Fibroblast of skin of left quadriceps (primary cell): ENCODE measurements around the gene RETREG2.
A peak's percentile ranks its signal among the peaks of the same experiment; 100 is the strongest.

Experiments
- DNase-seq, 2 experiments: peaks; one replicate each; pipeline ENCODE4 v3.0.0-alpha.2; 2013; ENCODE audit warnings: low read depth in 2 of 2

Gene RETREG2

DNA sequence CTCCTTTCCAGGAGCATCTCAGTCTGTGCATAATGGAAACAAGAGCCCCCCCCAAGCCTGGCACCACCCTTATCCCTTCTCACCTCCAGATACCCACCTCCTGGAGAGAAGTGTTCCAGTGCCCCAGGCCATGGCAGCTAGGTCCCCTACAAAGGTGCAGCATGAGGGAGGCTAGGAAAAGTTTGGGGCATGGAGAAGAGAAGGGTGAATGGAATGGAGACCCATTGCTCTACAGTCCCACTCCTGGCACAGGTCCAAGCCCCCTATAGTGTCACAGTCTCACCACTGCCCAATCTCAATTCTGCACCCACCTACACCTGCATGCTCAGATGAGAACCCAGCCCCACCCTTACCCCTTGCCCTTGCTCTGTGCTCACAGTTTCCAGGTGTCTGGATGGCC lies 9.1 kb upstream of the RETREG2 start:
- DNase-seq, result no peak

DNA sequence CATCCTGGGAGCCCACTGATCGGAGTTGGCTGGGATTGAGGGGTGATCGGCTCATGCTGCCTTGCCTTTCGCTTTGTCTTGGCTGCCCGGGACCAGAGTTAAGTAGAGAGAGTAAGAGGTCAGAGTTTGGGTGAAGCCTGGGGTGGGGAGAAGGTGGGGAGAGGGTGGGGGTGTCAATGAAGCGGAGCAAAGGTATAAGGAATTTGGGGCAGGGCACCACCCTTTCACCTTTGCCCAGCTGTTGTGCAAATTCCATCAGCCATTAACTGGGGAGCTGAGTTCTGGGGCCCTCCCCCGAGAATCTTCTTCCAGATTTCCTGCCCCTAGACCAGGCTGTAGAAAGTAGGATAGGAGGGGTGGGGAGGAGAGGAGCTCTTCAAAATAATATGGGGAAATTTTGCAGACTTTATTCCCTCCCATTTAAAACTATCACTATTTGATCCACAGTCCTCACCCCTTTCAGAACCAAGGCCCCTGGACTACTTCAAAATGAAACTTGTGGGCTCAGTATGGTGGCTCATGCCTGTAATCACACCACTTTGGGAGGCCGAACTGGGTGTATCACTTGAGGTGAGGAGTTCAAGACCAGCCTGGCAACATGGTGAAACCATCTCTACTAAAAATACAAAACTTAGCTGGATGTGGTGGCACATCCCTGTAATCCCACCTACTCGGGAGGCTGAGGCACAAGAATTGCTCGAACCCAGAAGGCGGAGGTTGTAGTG lies 8.0 kb upstream of the RETREG2 start, which contains the start of gene SLC23A3:
Gene SLC23A3 (minus strand): TSS at position 100 of the 725 bp plus-strand sequence. CDS start 45 bp downstream, at position 55.
- no peak for DNase-seq

DNA sequence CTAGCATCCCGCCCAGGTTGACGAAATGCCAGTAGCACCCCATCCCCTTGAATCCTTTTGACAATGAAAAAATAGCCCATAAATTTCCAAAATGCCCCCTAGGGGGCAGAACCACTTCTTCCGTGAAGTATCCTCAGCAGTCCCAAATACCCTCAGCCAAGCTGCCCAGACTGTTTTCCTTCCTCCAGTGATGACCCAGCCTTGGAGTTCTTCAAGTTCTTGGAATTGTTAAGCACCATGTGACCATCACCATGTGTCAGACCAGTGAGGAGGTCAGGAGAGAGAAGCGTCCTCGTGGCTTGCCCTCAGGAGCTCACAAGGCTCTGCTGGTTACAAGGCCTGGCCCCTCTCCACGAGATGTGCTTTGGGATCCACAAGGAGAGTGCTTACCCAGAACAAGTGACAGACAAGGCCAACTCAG lies 6.8 kb upstream of the RETREG2 start:
- DNase-seq, result peak; percentile 24 to 34

GRCh38 chr2:219172231-219173154 lies 5.6 kb upstream of the RETREG2 start:
- no peak for DNase-seq

GRCh38 chr2:219173176-219173575 lies 4.9 kb upstream of the RETREG2 start:
- DNase-seq, result no peak

- no peak for DNase-seq
Measured at GRCh38 chr2:219174146-219174545, 3.9 kb upstream of the RETREG2 start.

DNA sequence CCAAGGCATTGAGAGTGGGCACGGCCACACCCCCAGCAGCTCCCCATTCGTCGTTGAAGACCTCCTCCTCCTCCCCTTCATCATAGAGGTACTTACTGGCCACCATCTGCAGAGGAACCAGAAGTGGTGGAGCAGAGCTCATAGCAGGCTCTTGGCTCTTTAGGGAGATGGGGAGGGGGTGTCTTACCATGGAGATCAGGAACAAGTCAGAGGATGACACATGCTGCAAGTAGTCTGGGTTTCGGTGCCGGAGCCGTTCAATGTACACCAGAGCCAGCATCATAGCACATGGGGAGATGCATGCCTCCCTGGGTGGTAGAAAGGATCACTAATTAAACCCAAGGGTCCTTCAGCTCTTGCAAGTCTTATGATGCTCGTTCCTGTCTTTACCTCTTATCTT lies 3.3 kb upstream of the RETREG2 start:
- DNase-seq, result no peak

- no peak for DNase-seq
Measured at GRCh38 chr2:219175486-219175885, 2.6 kb upstream of the RETREG2 start.

GRCh38 chr2:219175928-219176817 lies 1.9 kb upstream of the RETREG2 start:
- DNase-seq, result no peak

GRCh38 chr2:219176818-219177551 lies 1.1 kb upstream of the RETREG2 start, which contains the start of gene CNPPD1:
Gene CNPPD1, minus strand, starts transcription at chr2:219176925. Its CDS starts 97 bp downstream, at chr2:219176828.
- DNase-seq, result peak; percentile 44 to 45

- DNase-seq, result no peak
Measured at GRCh38 chr2:219178377-219179175, 501 bp downstream of the RETREG2 start.

- DNase-seq, result no peak
Measured at GRCh38 chr2:219179601-219180465, 1.8 kb downstream of the RETREG2 start.

GRCh38 chr2:219180961-219181360 lies 2.9 kb downstream of the RETREG2 start:
- DNase-seq, result no peak

DNA sequence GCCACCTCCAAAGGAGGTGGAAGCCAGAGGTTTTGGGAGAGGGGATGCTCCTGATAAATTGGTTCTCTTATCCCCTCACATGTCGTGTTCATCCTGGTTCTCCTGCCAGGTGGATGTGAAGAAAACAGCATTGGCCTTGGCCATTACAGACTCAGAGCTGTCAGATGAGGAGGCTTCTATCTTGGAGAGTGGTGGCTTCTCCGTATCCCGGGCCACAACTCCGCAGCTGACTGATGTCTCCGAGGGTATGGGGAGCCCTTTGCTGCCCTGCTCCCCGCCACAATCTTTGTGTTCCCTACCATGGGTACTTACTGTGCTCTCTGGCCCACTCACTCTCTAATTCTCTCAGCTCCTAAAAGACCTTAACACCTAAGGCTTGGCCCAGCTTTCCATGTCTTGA lies 3.5 kb downstream of the RETREG2 start:
- no peak for DNase-seq

DNA sequence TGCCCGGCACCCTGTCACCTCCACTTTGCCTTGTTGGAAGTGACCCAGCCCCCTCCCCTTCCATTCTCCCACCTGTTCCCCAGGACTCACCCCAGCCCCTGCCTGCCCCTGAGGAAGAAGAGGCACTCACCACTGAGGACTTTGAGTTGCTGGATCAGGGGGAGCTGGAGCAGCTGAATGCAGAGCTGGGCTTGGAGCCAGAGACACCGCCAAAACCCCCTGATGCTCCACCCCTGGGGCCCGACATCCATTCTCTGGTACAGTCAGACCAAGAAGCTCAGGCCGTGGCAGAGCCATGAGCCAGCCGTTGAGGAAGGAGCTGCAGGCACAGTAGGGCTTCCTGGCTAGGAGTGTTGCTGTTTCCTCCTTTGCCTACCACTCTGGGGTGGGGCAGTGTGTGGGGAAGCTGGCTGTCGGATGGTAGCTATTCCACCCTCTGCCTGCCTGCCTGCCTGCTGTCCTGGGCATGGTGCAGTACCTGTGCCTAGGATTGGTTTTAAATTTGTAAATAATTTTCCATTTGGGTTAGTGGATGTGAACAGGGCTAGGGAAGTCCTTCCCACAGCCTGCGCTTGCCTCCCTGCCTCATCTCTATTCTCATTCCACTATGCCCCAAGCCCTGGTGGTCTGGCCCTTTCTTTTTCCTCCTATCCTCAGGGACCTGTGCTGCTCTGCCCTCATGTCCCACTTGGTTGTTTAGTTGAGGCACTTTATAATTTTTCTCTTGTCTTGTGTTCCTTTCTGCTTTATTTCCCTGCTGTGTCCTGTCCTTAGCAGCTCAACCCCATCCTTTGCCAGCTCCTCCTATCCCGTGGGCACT lies 4.5 kb downstream of the RETREG2 start:
- DNase-seq, result no peak

DNA sequence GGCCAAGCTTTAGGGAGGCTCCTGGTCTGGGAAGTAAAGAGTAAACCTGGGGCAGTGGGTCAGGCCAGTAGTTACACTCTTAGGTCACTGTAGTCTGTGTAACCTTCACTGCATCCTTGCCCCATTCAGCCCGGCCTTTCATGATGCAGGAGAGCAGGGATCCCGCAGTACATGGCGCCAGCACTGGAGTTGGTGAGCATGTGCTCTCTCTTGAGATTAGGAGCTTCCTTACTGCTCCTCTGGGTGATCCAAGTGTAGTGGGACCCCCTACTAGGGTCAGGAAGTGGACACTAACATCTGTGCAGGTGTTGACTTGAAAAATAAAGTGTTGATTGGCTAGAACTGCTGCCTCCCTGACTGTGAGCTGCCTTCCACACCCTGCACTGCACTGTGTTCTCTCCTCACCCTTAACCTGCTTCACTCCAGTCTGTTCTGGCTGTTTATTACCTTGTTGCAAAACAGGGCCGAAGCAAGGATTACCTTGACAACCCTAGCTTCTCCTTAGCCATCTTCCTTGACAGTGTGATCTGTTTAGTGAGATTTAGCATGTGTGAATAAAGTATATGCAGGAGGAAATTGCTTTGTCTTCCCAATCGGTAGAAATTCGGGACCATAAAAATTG lies 5.2 kb downstream of the RETREG2 start:
- DNase-seq, result no peak

DNA sequence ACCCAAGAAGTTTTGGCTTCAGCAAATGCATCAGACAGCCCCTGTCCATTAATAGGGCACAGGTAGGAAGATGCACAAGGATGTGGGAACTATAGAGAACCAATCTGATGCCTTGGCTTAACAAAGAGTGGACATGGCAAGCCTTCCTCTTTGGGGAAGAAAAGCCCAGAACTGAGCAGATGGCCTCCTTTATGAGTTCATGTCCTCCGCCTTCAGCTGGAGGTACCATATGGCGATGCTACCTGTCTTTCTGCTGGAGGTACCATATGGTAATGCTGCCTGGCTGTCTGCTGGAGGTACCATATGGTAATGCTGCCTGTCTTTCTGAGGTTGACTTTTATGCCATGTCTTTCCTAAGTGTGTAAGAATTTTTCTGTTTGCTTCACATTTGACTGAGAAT lies 6.0 kb downstream of the RETREG2 start:
- DNase-seq, result no peak
